Measurements from ENCODE around the gene FAM240B. TPM values are rescaled to one million over a fixed set of nuclear protein-coding genes. Genes with fewer than 3 reads are reported as not detected.

The FAM240B gene
- total RNA-seq (2022; extraction: Qiagen RNA extraction): not detected in 5 replicates

DNA sequence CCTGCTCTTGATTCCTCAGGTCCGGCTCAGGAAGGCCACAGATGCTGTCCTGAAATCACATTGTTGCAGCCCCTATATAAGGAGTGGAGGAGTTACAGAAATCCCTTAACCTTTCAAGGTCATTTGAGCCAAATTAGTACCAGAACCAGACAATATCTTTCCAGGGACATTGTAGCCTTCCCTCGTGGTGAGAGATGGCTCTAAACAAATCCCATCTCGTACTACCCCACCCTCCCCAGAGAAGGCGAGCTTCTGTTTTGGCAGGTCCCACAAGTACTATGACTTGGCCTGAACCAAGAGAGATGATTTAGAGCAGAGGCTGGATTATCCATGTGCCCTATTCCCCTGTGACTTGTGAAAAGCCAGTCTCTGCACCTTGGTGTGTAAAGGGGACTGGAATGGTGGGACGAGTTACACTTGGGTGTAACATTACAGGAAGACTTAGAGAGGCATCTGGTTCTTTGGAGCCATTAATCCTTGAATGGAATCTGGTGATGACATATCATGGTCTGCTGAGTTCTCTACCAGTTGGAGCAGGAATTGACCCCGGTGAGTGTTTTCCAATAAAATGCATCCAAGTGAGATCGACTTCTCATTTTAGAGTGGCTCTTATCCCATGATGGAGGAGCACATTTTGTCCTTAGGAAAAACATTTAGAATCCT lies at the start of gene FAM240B:
Gene FAM240B, minus strand, starts transcription at position 51 of the 663 bp plus-strand sequence. CDS start 16,134 bp downstream, outside the sequence.

Other genes with a start within 250 kb of the FAM240B start
- 8.9 to 14.8 TPM (median 11.5 TPM) in 5 replicates for gene ANKRD18A, start 99.5 kb downstream of the FAM240B start, total RNA-seq (2022; extraction: Qiagen RNA extraction)

All from A549 treated with CORT108297 at 1 μM for 4 hours (cell line).